Umbilical cord (tissue), 2 donors: ENCODE results near the gene NEDD9. TPM values are rescaled to one million over a fixed set of nuclear protein-coding genes. Genes with fewer than 3 reads are reported as not detected.
A peak's percentile ranks its signal among the peaks of the same experiment; 100 is the strongest.

Experiments
- DNase-seq: peaks from one replicate; pipeline ENCODE4 v3.0.0-alpha.2; 2015; ENCODE audit warnings: low spot score
- total RNA-seq: library from RNA; depleted of rRNA; stranded (reverse); fragments of >200 nt; gene quantifications from one replicate; pipeline ENCODE4 v1.2.3, GENCODE V29; 2014; ENCODE audit warnings: low replicate concordance; ENCODE audit not compliant: insufficient read depth

NEDD9 gene
- total RNA-seq, 1 donor from 2014 or later, result 87.2 TPM

DNA sequence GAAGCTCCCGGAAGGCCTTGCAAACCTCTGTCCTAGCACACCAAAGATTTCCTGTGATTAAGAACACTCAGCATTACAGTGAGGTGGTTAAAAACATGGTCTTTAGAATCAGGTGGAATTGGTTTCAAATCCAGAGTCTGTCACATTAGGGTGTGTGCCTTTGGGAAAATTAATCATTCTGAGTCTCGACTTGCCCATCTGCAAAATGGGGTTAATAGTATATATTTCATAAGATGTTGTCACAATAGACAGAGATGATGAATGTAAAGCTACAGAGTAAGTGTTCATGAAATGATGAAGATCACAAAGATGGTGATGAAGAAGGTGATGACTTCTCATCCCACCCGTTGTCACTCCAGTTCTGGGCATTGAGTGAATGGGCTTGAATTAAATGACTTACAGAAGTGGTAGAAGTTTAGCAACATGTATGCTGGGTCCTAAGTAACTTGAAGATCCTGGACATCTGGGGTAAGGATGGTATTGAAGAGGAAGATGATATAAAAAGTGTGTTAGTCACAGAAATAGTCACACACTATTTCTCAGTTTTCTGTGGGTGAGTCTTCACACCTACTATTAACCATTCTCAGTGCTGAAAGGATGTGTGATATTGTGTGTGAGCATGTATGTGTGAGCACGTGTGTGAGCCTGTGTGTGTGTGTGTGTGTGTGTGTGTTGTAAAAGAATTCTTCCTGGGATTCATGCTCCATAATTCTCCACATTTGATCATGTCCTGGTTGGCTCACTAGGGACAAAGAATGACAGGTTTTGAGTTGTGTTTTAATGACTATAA is 28.0 kb upstream of the NEDD9 start:
- DNase-seq, result no peak

DNA sequence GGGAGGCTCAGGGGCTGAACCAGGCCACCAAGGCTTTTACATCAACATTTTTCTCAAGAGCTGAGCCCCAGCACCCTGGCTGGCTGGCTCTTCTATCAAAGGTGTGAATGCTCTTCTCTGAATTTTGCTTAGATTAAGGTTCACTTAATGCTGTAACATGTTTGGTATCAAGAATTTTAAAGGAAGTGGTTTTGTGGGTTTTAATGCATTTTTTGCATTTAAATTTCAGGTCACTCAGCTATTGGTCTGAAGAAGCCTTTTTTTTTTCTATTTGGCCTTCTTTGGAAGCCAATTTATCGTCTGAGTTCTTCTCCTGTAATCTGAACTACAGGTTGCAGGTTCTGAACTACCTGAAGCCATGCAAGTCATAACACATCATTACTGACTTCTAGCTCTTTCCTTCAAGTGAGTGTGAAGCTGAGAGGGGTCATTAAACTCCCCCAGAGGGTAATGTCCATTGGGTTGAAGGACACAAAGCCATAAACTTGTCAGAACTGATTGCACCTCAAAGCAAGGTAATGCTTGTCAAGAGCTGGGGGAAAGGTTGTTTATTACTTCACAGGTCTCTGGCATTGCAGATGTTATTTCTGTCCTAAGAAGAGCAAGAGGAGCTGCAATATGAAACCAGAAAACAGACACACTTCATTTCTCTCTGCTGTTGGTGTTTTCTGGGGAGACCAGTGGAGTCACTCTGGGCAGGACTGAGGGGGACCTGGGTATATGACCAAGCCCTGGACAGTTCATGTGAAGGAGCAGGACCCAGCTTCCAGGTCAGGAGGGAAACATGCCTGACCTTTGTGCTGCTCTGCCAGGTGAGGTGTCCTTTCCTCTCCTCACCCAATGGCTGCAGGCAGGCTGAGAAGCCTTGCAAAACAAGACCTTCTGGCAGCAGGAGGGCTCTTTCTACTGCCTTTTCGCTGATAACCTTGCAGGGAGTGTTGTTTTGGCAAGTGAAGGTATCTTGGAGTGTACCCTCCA is 26.1 kb upstream of the NEDD9 start:
- no peak for DNase-seq

DNA sequence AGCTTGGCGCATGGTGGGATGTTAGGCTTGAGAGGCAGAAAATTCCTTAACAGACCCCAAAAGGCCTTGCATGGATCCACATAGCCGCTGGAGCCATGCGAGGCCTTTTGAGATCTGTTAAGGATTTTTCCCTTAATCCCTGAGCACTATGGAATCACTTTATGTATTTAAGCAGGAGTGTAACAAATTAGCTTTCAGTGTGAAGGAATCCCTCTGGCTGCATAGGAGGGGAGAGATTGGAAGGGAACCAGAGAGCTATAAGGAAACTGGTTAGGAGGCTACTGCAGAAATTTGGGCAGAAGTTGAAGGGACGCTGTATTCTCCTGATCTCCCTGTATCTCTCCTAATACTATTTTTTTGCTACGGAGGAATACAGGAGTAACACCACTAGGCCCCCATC is 23.1 kb upstream of the NEDD9 start:
- no peak for DNase-seq

DNA sequence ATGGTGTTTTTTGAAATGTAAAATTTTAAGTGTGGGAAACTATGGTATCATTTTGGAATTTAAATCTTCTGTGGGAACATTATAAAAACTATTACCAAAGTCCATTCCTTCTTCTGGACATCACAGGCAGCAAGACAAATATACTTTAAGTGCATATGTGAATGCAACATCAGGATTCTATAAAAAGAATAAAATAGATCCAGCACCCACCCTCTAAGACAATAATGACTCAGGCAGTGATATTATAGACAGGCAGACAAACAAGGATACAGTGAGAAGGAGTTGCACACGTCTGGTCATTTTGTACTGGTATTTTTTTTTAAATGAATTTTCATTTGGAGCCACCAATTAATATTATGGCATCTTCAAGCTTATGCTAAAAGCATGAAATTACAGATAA is 21.1 kb upstream of the NEDD9 start:
- DNase-seq, result no peak

DNA sequence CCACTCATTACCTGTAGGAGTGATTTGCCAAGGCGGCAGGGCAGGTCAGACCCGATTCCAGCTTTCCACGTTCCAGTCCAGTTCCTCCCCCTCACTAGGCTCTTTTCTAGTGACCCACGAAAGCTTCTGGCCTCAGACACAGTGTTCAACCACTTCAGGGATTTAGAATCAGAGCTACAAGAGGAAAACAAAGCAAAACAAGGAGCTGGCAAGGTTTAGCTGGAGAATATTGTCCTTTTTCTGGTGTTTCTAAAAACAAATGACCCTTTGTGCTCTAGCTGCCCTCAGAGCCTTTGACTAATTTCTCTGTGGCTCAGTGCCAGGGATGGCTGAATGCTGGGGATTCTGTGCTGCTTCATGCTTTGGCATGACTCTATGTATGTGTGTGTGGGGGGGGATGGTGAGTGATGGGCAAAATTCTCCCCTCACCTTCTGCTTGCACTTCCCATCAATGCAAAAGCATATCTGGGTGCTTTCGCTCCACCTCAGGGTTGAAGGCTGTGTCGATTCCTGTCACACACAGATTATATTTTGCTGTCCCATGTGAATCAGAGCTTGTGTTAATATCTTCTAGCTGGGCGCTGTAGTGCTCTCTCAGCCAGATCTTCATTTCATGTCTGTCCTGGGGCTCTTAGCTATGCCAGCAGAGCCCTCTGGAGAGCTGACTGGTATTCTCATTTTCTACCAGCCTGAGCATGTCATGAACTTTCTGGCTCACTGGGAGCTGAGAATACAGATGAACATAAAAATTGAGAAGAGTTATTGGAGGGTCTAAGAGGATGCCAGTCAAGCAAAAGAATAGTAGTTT is 19.3 kb upstream of the NEDD9 start:
- DNase-seq, result peak; percentile 71

DNA sequence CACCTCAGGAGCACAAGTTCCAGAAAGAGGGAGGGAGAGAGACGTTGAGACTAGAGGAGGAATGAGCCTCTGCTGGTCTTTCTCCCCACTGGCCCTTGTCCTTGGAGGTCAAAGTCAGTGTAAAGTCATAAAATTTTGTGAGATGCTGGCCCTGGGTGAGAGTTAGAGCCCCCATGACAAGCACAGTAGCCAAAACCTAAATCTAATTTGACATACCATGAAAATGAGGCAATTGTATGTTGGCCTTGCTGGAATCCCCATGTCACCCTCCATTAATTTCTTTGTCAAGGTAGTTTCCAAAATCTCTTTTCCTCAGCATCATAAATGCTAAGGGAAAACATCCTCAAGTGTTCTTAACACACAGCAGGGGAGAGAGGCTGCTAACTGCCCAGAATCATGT is 17.6 kb upstream of the NEDD9 start:
- DNase-seq, result no peak

DNA sequence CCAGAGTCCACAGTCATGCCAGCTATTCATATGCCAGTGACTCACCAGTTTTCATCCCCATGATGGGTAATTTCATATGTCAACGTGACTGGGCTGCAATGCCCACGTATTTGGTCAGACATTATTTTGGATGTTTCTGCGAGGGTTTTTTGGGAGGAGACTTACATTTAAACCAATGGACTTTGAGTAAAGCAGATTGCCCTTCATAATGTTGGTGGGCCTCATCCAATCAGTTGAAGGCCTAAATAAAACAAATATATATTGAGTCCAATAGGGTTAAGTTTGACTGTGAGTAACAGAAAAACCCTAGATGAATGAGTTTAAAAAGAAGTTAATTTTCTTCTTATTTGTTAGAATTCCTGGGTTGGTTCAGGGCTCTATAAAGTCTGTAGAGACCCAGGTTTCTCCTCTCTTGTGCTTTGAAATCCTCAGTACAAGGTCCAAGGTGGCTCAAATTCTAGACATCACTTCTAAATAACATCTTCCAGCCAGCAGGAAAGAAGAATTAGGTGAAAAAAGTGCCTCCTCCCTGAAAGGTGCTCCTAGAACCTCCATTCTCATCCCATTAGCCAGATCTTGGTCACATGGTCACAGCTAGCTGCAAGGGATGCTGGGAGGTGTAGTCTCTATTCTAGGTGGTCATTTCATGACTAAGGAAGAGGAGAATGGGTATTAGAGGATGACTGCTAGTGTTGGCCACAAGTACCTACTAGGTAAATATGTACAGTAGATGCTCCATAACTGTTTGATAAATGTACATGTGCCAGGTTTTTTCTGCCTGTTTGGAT is 16.7 kb upstream of the NEDD9 start:
- no peak for DNase-seq

DNA sequence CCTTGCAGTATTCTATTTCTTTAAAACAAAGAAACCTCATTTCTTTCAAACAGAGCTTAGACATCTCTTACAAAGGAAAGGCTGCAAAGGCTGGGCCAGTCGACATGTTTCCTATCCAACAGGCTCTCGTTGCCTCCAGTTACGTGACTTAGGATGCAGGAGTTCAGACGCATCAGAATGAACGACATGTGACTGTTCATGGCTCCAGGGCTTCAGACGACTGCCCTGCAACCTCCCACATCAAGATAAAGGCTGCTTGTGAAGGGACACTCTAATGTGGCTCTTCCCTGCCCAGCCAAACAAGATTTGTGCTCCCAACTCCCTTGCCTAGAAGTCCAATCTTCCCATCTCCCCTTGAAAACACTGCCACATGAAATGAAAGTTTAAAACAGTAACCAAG is 14.3 kb upstream of the NEDD9 start:
- no peak for DNase-seq

DNA sequence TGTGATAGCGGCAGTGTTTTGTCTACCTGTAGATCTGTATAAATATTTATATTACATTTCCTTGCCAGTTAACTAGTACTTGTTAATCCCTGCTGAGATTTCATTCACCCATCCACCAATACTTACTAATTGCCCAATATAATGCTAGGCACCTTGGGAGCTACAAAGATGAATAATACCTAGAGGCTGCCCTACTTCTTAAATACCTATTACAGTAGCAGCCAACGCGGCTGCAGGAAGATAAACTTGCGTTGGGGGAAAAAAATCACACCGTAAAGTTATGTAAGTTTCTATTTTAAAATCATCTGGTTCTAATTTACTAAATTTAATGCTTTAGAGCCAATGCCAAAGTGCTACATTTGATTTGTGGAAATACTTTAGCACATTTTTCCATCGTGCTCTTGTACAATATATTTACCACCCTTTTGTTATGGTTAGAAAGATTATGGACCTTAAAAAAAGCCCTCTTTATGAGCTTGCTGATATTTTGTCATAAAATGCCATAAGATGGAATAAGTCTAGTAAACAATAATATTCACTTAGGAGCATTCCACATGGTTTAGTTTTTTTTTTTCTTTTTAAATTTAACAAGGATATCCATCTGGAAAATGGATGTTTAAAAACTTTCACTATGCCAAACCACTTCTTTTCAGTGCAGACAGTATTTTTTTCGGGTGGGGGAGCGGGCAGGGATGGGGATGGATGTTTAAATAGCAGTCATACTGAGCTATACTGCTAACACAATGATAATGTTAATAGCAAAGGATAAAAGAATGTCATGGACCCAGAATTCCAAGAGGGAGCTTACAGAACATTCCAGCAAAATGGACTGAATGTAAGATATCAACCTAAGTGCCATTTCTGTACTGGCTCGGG is 13.2 kb upstream of the NEDD9 start:
- DNase-seq, result no peak

DNA sequence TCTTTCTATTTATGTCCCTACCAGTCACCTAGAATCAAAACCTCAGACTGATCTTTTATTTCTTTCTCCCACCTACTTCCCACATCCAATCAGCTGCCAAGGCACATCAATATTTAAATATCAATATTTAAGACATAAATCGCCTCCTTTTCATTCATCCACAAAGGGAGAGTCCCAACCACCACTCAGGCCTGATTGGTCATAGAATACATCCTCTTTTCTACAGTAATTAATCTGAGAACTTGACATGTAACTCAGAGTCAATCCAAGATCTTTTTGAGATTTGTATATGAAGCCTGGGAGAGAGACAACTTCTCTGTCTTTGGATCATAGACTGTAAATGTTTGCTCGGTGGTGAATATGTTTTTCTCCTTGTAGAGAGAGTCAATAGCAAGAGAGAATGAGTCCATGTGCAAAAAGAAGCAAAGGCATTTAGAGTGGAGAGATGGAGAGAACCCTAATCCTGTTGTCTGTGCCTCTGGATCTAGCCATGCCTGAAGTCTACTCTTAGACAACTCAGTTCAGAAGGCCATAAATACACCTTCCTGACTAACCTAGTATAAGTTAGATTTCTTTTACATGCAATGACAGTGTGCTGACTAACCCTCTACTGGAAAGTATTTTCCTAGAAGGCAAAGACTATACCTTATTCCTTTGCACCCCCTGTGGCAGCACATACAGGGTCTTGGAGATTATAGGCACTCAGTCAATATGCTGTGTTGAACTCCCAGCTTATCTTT is 12.1 kb upstream of the NEDD9 start:
- DNase-seq, result no peak

DNA sequence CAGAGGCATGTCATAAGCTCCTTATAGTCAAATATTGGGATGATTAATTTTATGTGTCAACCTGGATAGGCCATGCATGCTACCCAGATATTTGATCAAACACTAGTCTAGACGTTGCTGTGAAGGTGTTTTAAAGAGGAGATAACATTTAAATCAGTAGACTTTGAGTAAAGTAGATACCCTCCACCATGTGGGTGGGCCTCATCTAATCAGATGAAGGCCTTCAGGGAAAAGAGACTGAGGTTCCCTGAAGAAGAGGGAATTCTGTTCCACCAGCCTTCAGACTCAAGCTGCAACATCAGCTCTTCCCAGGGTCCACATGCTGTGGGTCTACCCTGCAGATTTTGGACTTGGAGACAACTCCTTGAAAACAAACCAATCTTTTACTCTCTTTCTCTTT is 11.4 kb upstream of the NEDD9 start:
- no peak for DNase-seq

DNA sequence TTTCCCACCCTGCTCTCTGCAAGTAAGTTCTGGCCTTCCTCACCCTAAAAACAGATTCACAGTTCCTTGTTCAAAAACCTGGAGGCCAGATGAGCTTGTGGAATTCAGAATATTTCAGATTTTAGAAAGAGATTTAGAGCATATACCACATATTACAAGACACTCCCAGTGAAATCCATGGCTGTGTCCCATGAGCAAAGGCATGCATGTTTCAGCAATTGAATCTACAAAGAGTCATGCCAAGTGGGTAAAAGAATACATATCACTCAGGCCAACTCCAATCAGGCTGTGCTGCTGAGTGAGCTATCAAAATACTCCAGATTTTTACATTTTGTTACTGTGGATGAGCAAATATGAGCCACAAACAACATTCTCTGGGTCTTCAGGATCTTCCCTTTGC is 10.2 kb upstream of the NEDD9 start:
- no peak for DNase-seq

DNA sequence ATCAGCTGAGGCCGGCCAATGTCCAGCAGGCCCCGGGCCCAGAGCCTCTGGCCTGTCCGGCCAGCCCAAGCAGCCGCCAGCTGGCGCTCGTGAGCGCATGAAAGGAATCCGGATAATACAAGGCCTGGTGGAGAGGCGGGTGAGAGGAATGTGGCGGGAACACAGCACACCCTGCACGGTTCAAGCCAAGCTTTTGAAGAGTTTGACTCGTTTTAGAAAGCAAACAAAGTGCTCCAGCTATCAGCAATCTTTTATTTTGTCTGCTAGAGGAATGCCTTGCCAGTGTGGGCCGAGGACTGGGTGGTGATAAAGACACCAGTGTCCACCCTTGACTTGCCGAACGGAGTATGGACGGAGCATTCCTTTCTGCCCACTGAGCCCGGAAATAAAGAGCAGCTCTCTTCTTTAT is 9.3 kb upstream of the NEDD9 start:
- peak; percentile 70 for DNase-seq

DNA sequence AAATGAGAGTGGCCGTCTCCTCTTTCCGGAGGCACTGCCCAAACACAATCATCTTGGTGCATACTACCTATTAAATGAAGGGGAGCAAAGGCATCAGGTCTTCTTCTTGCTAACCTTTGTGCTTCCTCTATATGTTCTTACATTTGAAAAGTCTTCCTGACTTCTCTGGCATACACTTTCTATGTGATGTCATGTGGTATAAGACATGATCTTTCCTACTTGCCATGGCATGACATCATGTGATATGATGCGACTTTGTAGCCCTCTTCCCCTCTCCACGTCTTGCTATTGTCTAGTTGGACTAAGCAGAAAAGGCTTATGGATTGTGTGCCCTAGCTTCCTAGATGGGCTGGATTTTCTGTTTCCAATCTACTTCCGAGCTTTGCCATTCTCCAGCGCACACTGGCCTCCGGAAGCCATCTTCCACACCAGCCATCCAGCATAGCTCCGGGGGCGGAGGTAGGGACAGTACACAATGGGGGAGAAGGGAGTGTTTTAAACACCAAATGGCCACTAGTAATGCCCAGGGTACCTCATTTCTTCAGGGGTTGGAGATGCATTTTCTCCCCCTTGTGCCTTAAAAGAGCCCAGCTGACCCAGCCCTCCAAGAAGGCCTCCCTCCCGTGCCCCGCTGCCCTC is 8.8 kb upstream of the NEDD9 start:
- DNase-seq, result no peak

DNA sequence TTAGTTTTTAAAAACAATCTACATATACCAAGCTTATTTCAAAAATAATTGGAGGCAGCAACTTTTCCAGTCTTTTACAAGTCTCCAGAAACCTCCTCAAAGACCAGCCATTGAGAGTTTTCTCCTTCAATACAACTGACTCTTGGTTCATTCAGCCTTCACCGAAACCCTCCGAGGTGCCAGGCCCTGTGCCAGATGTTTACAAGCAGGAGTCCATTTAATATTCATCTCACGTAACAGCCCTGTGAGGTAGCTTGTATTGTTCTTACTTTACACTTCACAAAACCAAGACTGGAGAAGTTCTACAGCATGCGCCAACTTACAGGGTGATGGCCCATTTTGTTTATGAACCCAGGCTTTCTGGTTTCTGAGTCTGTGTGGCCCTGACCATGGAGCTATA is 5.5 kb upstream of the NEDD9 start:
- no peak for DNase-seq

DNA sequence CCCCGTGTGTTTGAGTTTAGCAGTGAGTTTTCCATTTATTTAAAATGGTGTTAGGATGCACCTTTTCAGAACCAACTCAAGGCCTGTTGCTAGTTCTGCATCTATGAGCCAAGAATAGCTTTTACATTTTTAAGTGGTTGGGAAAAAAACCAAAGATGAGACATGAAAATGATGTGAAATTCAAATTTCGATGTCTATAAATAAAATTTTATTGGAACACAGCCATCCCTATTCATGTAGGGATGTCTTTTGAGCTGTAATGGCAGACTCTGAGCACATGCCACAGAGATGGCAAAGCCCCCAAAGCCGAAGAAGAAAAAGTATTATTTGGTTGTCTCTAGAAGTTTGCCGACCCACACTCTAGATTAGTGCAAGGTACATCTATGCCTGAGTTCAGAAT is 5.0 kb upstream of the NEDD9 start:
- no peak for DNase-seq

DNA sequence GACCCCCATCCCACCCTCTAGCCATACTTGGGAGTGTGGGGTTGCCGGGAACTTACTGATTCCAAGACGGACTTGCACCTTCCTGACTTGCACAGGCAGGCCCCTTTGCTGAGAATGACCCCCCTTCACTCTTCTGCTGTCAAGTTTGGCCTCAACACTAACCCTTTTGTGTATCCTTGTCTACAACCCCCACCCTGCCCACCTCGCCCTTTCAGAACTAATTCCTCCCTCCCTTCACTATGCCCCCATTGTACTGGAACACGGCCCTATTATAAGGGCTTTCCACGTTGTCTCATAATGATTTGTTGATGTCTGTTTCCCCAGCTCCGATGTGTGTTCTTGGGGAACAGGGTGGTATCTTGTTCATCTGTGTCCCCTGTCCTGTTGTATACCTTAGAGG is 4.4 kb upstream of the NEDD9 start:
- DNase-seq, result no peak

DNA sequence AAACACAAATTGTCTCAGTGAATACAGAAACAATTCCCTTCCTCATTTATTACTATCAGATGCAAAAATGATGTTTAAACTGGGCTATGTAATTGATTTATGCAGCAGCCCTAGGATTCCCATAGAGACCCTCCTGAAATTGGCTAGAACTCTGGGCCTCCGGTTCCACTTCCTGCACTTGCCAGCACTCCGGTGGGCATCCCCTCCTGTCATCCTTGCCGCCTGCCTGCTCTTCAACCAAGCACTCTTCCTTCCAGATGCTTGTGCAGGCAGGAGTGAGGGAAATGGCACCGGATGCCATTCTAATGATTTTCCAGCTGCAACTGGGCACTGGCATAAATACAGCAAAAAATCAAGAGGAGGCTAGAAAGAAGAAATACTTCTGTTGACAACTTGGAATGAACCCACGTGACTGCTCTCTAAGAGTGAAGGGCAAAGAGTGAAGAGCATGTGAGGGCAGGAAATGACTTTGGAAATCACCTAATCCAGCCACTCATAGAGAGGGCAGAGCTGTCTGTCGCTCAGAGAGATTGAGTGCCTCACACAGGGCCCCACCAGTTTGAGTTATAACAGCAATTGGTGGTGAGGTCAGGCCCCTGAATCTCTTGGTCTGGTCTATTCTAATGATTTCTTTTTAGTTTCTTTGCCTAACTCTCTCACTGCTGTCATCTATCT is 3.7 kb upstream of the NEDD9 start:
- DNase-seq, result peak; percentile 51
